MCF 10A (cell line): ENCODE measurements around the gene FARS2. TPM values are rescaled to one million over a fixed set of nuclear protein-coding genes. Genes with fewer than 3 reads are reported as not detected.

Experiments
- BruUV-seq: library from RNA; stranded (reverse); fragments of 400-500 nt; replicated peaks from 2 replicates; lab custom pipeline; 2021; lab: Mats Ljungman, UMichigan
- CTCF ChIA-PET: fragments of 300-600 bp; sonication (Branson Sonifier 250); formaldehyde crosslinking; extraction: SDS; loops from one replicate; lab custom pipeline; 2021; ENCODE audit warnings: antibody characterized with exemption, inconsistent platforms; lab: Yijun Ruan, JAX
- POLR2A ChIA-PET: fragments of 300-600, 350-650 bp; sonication (Branson Sonifier 250); formaldehyde crosslinking; extraction: SDS; loops from one replicate; lab custom pipeline; 2020; ENCODE audit warnings: antibody characterized with exemption, inconsistent platforms; lab: Yijun Ruan, JAX
- DNase-seq: peaks from one replicate; pipeline ENCODE4 v3.0.0-alpha.2; 2018; ENCODE audit not compliant: unreplicated experiment
- H3K27ac Mint-ChIP-seq: one replicate; pipeline ENCODE4 v1.8.0; 2022; ENCODE audit warnings: mild to moderate bottlenecking, low read depth, mixed read lengths; ENCODE audit not compliant: unreplicated experiment
- H3K27me3 Mint-ChIP-seq: one replicate; pipeline ENCODE4 v1.8.0; 2022; ENCODE audit warnings: mixed read lengths; ENCODE audit not compliant: insufficient read depth, unreplicated experiment
- H3K36me3 Mint-ChIP-seq: one replicate; pipeline ENCODE4 v1.8.0; 2022; ENCODE audit warnings: mild to moderate bottlenecking, moderate library complexity, mixed read lengths; ENCODE audit not compliant: insufficient read depth, unreplicated experiment
- H3K4me1 Mint-ChIP-seq: one replicate; pipeline ENCODE4 v1.8.0; 2022; ENCODE audit warnings: mixed read lengths; ENCODE audit not compliant: insufficient read depth, unreplicated experiment
- H3K4me3 Mint-ChIP-seq: one replicate; pipeline ENCODE4 v1.8.0; 2022; ENCODE audit warnings: mild to moderate bottlenecking, moderate library complexity, mixed read lengths; ENCODE audit not compliant: unreplicated experiment
- H3K9me3 Mint-ChIP-seq: one replicate; pipeline ENCODE4 v1.8.0; 2022; ENCODE audit warnings: mixed read lengths; ENCODE audit not compliant: unreplicated experiment
- CTCF ChIP-seq: fragments of 200-600 bp; IDR thresholded peaks from one replicate; pipeline ENCODE4 v1.8.0; 2022; ENCODE audit warnings: antibody characterized with exemption, mild to moderate bottlenecking; ENCODE audit not compliant: unreplicated experiment
- intact Hi-C: fragments of 100-400 bp; cut with micrococcal nuclease; formaldehyde crosslinking; loops from 2 replicates; pipeline ENCODE4 v1.14.1; 2022
- total RNA-seq: library from RNA; stranded (reverse); gene quantifications from 2 replicates; pipeline ENCODE4 v1.2.3, GENCODE V29; 2022

FARS2 gene
- total RNA-seq, 1 experiment from 2014 or later: 18.2 TPM

- H3K36me3 Mint-ChIP-seq: peaks cover 16% of the 10 kb centered on the region
- no peak overlapping the region for H3K4me3 Mint-ChIP-seq
- POLR2A ChIA-PET: no interaction called here
- BruUV-seq: no TSS peak
- no peak overlapping the region for H3K27ac Mint-ChIP-seq
- no peaks in the 10 kb centered on the region for H3K9me3 Mint-ChIP-seq
- no peak for DNase-seq
- CTCF ChIA-PET: no interaction called here
- H3K27me3 Mint-ChIP-seq: no peaks in the 10 kb centered on the region
- intact Hi-C loops: no loop called here
- TF ChIP-seq CTCF: no peak
- no peaks in the 10 kb centered on the region for H3K4me1 Mint-ChIP-seq
Observed at GRCh38 chr6:5238336-5238735, 23.0 kb upstream of the FARS2 start.

GRCh38 chr6:5241252-5241651 is 20.1 kb upstream of the FARS2 start:
- POLR2A ChIA-PET: no interaction called here
- Mint-ChIP-seq H3K27ac (no peak overlapping the region), H3K27me3 (no peaks in the 10 kb centered on the region), H3K4me1 (peaks cover 2% of the 10 kb centered on the region), H3K9me3 (no peaks in the 10 kb centered on the region), H3K36me3 (peaks cover 9% of the 10 kb centered on the region), H3K4me3 (no peak overlapping the region)
- CTCF ChIA-PET: interaction anchor here (0.6 to 1.0 kb wide), 3 partner anchors 10 to 681 kb away, joined by 3 to 5 read pairs (median 3); no protein-coding TSS in a partner anchor
- no TSS peak for BruUV-seq
- TF ChIP-seq CTCF: no peak
- no peak for DNase-seq
- intact Hi-C loops: no loop called here

GRCh38 chr6:5243069-5243468 is 18.2 kb upstream of the FARS2 start:
- no peak for TF ChIP-seq CTCF
- Mint-ChIP-seq H3K27ac (no peak overlapping the region), H3K4me3 (no peak overlapping the region), H3K36me3 (peaks cover 9% of the 10 kb centered on the region), H3K9me3 (no peaks in the 10 kb centered on the region), H3K27me3 (no peaks in the 10 kb centered on the region), H3K4me1 (peaks cover 8% of the 10 kb centered on the region)
- no peak for DNase-seq
- BruUV-seq: no TSS peak
- ChIA-PET POLR2A (no interaction called here), CTCF (interaction anchor here (1.4 kb wide), 1 partner anchor 13 kb away, joined by 3 read pairs; no protein-coding TSS in a partner anchor)
- intact Hi-C loops: no loop called here

- H3K27ac Mint-ChIP-seq: no peak overlapping the region
- DNase-seq: peak; percentile 31
- no peak for TF ChIP-seq CTCF
- no peak overlapping the region for H3K4me3 Mint-ChIP-seq
- H3K9me3 Mint-ChIP-seq: peaks cover 5% of the 10 kb centered on the region
- CTCF ChIA-PET: interaction anchor here (0.5 to 1.5 kb wide), 2 partner anchors 103 to 150 kb away, joined by 3 to 7 read pairs; no protein-coding TSS in a partner anchor
- BruUV-seq: no TSS peak
- intact Hi-C loops: no loop called here
- H3K36me3 Mint-ChIP-seq: no peaks in the 10 kb centered on the region
- peaks cover 22% of the 10 kb centered on the region for H3K4me1 Mint-ChIP-seq
- H3K27me3 Mint-ChIP-seq: no peaks in the 10 kb centered on the region
- POLR2A ChIA-PET: interaction anchor here (0.6 to 0.8 kb wide), 2 partner anchors 15 to 16 kb away, joined by 3 to 4 read pairs; partner anchors contain the start of gene FARS2
Observed at GRCh38 chr6:5246141-5247097, 14.9 kb upstream of the FARS2 start.
